ENCODE data around the gene PLOD3. TPM values are rescaled to one million over a fixed set of nuclear protein-coding genes. Genes with fewer than 3 reads are reported as not detected.
A peak's percentile ranks its signal among the peaks of the same experiment; 100 is the strongest.

The PLOD3 gene
- total and polyA plus RNA-seq, 9 of the 15 experiments (the other 6 are each of a cell fraction or from before 2014, with no cell fraction given): 2.8 to 101 (median 30.9) TPM

GRCh38 chr7:101223528-101223927 is 6.1 kb upstream of the PLOD3 start:
- WGBS (ENCODE audit: insufficient coverage, low coverage, missing lambda C conversion rate): 95% methylated on average over 10 of the region's 15 CpGs
- TF ChIP-seq POLR2G (IDR thresholded peaks at IDR 0.05; ENCODE audit: low read depth, low read length) (0 out of 2 replicates have a peak, but pooled peaks have one; percentile 28), SRSF3 (IDR thresholded peaks at IDR 0.05; ENCODE audit: insufficient read depth, low read length) (no peak), AFF4 (CRISPR knock-in tag; IDR thresholded peaks at IDR 0.05) (no peak), RBFOX2 (IDR thresholded peaks at IDR 0.05; ENCODE audit: low read depth, low read length) (0 out of 2 replicates have a peak, but pooled peaks have one; percentile 16)
- TF ChIP-seq, protein P1, sequence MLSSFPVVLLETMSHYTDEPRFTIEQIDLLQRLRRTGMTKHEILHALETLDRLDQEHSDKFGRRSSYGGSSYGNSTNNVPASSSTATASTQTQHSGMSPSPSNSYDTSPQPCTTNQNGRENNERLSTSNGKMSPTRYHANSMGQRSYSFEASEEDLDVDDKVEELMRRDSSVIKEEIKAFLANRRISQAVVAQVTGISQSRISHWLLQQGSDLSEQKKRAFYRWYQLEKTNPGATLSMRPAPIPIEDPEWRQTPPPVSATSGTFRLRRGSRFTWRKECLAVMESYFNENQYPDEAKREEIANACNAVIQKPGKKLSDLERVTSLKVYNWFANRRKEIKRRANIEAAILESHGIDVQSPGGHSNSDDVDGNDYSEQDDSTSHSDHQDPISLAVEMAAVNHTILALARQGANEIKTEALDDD (IDR thresholded peaks at IDR 0.05): no peak
- TF ChIP-seq, protein P2, sequence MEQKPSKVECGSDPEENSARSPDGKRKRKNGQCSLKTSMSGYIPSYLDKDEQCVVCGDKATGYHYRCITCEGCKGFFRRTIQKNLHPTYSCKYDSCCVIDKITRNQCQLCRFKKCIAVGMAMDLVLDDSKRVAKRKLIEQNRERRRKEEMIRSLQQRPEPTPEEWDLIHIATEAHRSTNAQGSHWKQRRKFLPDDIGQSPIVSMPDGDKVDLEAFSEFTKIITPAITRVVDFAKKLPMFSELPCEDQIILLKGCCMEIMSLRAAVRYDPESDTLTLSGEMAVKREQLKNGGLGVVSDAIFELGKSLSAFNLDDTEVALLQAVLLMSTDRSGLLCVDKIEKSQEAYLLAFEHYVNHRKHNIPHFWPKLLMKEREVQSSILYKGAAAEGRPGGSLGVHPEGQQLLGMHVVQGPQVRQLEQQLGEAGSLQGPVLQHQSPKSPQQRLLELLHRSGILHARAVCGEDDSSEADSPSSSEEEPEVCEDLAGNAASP (IDR thresholded peaks at IDR 0.05): no peak
- H3K9me3 ChIP-seq (replicated peaks; ENCODE audit: control insufficient read depth, insufficient read depth, low read depth, low read length): no peaks in the 10 kb centered on the region
- FAIRE-seq: no peak
- peaks cover 13 to 24% of the 10 kb centered on the region in 2 experiments; a peak in 4 of 5 replicates for H3K4me1 ChIP-seq (replicated peaks in 1 of 2; ENCODE audit: control insufficient read depth in 2 of 2, insufficient read depth in 2 of 2, low read length in 2 of 2)
- no TSS peak for BruUV-seq (replicated peaks)
- no peaks in the 10 kb centered on the region for H4K20me1 ChIP-seq (replicated peaks; ENCODE audit: control insufficient read depth, insufficient read depth, low read length)
- ATAC-seq: no peak
- H3K9me1 ChIP-seq (ENCODE audit: control insufficient read depth, insufficient read depth, low read length): peaks cover 9% of the 10 kb centered on the region
- DNase-seq (ENCODE audit: extremely low read depth in 1 of 4, low spot score in 3 of 4): no peak
- H3K4me3 ChIP-seq: no peak overlapping the region
- no peak overlapping the region for H2AFZ ChIP-seq (ENCODE audit: low read depth, low read length)
- POLR2A ChIA-PET: interaction anchor here (1.0 to 1.3 kb wide), 2 partner anchors 13 to 18 kb away, joined by 3 to 4 read pairs; no protein-coding TSS in a partner anchor
- H3K27me3 ChIP-seq (ENCODE audit: control insufficient read depth in 2 of 2, insufficient read depth in 2 of 2, low read length in 2 of 2): no peaks in the 10 kb centered on the region
- intact Hi-C loops (cut with micrococcal nuclease) (no loop called here), in situ Hi-C loops (cut with MboI) (no loop called here)
- peaks cover 24% of the 10 kb centered on the region for H3K79me2 ChIP-seq (ENCODE audit: control insufficient read depth, insufficient read depth, low read length)
- peaks cover 45% of the 10 kb centered on the region; the same call in 2 of the 3 replicates for H3K36me3 ChIP-seq (ENCODE audit: control insufficient read depth, insufficient read depth, low read length)
- H3K9ac ChIP-seq (ENCODE audit: insufficient read depth in 1 of 2, low read depth in 2 of 2, low read length in 2 of 2): no peak overlapping the region
- no peak overlapping the region for H3K4me2 ChIP-seq (ENCODE audit: insufficient read depth, low read length)
- CTCF ChIA-PET (ENCODE audit: low intra/inter-chr PET ratio): no interaction called here
- H3K27ac ChIP-seq (ENCODE audit: extremely low read depth, low read depth, low read length): no peak overlapping the region

All from K562 (cell line).